ENCODE results near the gene CFDP1.

CFDP1 gene

DNA sequence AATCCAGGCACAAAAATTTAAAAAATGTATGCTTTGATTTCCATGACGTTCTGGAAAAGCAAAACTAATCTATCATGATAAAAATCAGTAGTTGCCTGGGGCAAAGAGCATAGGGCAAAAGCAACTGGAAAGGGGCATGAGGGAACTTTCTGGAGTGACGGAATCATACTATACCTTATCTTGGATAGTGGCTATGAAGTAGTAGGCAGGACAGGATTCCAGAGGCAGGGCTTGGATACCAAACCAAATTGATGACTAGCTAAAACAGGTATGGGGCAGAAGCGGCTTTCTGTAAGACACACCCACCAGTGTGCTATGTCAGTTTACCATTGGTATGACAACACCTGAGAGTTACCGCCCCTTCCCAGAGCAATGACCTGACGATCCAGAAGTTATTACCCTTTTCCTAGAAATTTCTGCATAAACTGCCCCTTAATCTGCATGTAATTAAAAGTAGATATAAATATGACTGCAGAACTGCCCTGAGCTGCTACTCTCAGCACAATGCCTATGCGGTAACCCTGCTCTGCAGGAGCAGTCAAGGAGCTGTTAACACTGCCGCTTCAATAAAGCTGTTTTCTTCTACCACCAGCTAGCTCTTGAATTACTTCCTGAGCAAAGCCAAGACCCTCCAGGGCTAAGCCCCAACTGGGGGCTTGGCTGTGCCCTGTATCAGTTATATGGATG lies 56.7 kb downstream of the CFDP1 start:
- H3K4me1 ChIP-seq (ENCODE audit: control insufficient read depth in 1 of 2, insufficient read depth in 2 of 2, low read length in 2 of 2) = peaks cover 10 to 32% of the 10 kb centered on the region in 2 donors
- no peak overlapping the region for H3K27ac ChIP-seq (ENCODE audit: low read depth, low read length)
- peaks cover 0 to 5% of the 10 kb centered on the region in 2 donors for H3K36me3 ChIP-seq (ENCODE audit: control insufficient read depth in 1 of 2, insufficient read depth in 2 of 2, low read length in 2 of 2)
- no peak overlapping the region for H3K4me3 ChIP-seq (ENCODE audit: low read depth in 1 of 2, low read length in 2 of 2)
- no peaks in the 10 kb centered on the region for H3K27me3 ChIP-seq (ENCODE audit: control insufficient read depth in 1 of 2, insufficient read depth in 2 of 2, low read length in 2 of 2)
- H3K9ac ChIP-seq (ENCODE audit: low read depth in 1 of 2, low read length in 2 of 2) = no peak overlapping the region
- H3K9me3 ChIP-seq (ENCODE audit: control insufficient read depth in 1 of 2, low read length in 2 of 2) = no peaks in the 10 kb centered on the region

DNA sequence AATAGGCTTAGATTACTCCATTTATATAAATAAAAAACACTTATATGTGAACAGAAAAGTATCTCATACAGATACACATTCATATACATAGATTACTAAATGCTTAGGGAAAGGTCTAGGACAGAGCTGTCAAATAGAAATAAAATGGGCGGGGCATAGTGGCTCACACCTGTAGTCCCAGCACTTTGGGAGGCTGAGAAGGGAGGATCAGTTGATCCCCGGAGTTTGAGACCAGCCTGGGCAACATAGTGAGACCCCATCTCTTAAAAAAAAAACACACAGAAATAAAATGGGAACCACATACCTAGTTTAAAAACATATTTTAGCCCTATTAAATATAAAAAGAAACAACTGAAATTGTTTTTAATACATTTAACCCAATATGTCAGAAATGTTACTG lies 58.9 kb downstream of the CFDP1 start:
- no peak overlapping the region for H3K27ac ChIP-seq (ENCODE audit: low read depth, low read length)
- no peaks in the 10 kb centered on the region for H3K9me3 ChIP-seq (ENCODE audit: control insufficient read depth in 1 of 2, low read length in 2 of 2)
- H3K36me3 ChIP-seq (ENCODE audit: control insufficient read depth in 1 of 2, insufficient read depth in 2 of 2, low read length in 2 of 2) = peaks cover 0 to 5% of the 10 kb centered on the region in 2 donors
- no peaks in the 10 kb centered on the region for H3K27me3 ChIP-seq (ENCODE audit: control insufficient read depth in 1 of 2, insufficient read depth in 2 of 2, low read length in 2 of 2)
- no peak overlapping the region for H3K4me3 ChIP-seq (ENCODE audit: low read depth in 1 of 2, low read length in 2 of 2)
- no peak overlapping the region for H3K9ac ChIP-seq (ENCODE audit: low read depth in 1 of 2, low read length in 2 of 2)
- H3K4me1 ChIP-seq (ENCODE audit: control insufficient read depth in 1 of 2, insufficient read depth in 2 of 2, low read length in 2 of 2) = peaks cover 0 to 22% of the 10 kb centered on the region in 2 donors

DNA sequence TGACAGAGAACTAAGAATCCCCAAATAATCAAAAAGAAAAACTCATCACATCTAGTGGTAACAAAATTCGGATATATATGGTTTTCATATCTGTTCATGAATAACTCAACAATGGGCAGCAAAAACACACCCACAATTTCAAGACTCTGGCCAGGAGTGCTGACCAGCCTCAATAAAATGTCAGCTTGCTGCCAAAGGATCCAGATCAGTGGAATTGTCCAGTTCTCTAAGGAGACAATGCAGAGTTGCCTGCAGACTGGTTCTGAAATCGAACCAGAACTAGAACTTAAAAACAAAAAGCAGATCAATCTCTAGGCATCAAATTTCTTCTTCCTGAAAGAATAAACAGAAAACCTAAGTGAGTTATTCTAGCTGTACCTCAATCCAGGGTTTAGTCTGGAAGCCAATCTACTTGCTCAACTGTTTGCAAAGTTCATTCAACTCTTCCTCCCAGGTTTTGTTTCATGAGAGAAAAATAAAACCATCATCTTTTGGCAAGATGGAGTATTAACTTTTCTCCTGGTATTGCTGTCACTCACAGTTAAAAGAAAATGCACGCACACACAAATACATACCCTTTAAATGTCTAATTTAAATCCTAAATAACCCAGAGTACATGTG lies 61.0 kb downstream of the CFDP1 start:
- Histone ChIP-seq H3K27ac (ENCODE audit: low read depth, low read length) (no peak overlapping the region), H3K4me3 (ENCODE audit: low read depth in 1 of 2, low read length in 2 of 2) (no peak overlapping the region), H3K27me3 (ENCODE audit: control insufficient read depth in 1 of 2, insufficient read depth in 2 of 2, low read length in 2 of 2) (no peaks in the 10 kb centered on the region), H3K9me3 (ENCODE audit: control insufficient read depth in 1 of 2, low read length in 2 of 2) (no peaks in the 10 kb centered on the region), H3K4me1 (ENCODE audit: control insufficient read depth in 1 of 2, insufficient read depth in 2 of 2, low read length in 2 of 2) (peaks cover 0 to 11% of the 10 kb centered on the region in 2 donors), H3K9ac (ENCODE audit: low read depth in 1 of 2, low read length in 2 of 2) (no peak overlapping the region), H3K36me3 (ENCODE audit: control insufficient read depth in 1 of 2, insufficient read depth in 2 of 2, low read length in 2 of 2) (no peaks in the 10 kb centered on the region)

DNA sequence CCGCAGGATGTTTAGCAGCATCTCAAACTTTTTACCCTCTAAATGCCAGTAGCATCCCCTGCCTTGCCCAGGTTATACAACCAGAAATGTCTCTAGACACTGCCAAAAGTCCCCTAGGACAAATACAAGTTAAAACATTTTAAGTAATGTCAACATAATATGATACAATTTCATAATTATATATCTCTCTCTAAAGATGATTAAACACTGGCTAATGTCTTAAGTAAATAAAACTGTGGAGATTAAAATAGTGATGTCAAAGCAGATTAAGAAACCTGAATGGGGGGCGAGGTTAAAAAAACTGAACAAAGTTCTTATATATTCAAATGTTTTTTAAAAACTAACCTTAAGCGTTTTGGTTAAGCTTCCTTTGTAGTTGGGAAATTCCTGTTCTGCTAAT lies 62.1 kb downstream of the CFDP1 start:
- Histone ChIP-seq H3K9me3 (ENCODE audit: control insufficient read depth in 1 of 2, low read length in 2 of 2) (no peaks in the 10 kb centered on the region), H3K27ac (ENCODE audit: low read depth, low read length) (no peak overlapping the region), H3K9ac (ENCODE audit: low read depth in 1 of 2, low read length in 2 of 2) (no peak overlapping the region), H3K27me3 (ENCODE audit: control insufficient read depth in 1 of 2, insufficient read depth in 2 of 2, low read length in 2 of 2) (no peaks in the 10 kb centered on the region), H3K4me1 (ENCODE audit: control insufficient read depth in 1 of 2, insufficient read depth in 2 of 2, low read length in 2 of 2) (no peaks in the 10 kb centered on the region), H3K36me3 (ENCODE audit: control insufficient read depth in 1 of 2, insufficient read depth in 2 of 2, low read length in 2 of 2) (no peaks in the 10 kb centered on the region), H3K4me3 (ENCODE audit: low read depth in 1 of 2, low read length in 2 of 2) (no peak overlapping the region)

DNA sequence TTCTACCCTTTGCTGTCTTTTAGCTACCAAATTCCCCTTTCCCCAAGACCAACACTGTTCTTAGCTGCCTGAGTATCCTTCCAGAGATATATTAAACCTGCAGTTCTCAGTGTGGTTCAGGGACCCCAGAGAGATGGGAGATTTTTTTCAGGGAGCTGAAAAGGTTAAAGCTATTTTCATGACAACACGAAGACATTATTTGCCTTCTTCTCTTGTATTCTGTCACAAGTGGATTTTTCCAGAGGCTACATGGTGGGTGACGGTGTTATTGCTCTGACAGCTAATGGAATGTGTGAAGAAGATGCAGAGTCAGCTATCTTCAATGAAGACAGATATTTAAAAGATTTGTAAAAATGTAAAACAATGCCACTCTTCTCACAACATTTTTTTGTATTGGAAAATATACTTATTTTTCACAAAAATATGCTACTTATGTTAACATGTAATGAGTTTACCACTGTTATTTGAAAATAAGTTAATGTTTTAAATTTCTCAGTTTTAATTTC lies 69.0 kb downstream of the CFDP1 start:
- no peak overlapping the region for H3K9ac ChIP-seq (ENCODE audit: low read depth in 1 of 2, low read length in 2 of 2)
- peaks cover 0 to 4% of the 10 kb centered on the region in 2 donors for H3K36me3 ChIP-seq (ENCODE audit: control insufficient read depth in 1 of 2, insufficient read depth in 2 of 2, low read length in 2 of 2)
- H3K27me3 ChIP-seq (ENCODE audit: control insufficient read depth in 1 of 2, insufficient read depth in 2 of 2, low read length in 2 of 2) = no peaks in the 10 kb centered on the region
- no peak overlapping the region for H3K4me3 ChIP-seq (ENCODE audit: low read depth in 1 of 2, low read length in 2 of 2)
- H3K27ac ChIP-seq (ENCODE audit: low read depth, low read length) = no peak overlapping the region
- H3K4me1 ChIP-seq (ENCODE audit: control insufficient read depth in 1 of 2, insufficient read depth in 2 of 2, low read length in 2 of 2) = no peaks in the 10 kb centered on the region
- no peaks in the 10 kb centered on the region for H3K9me3 ChIP-seq (ENCODE audit: control insufficient read depth in 1 of 2, low read length in 2 of 2)

DNA sequence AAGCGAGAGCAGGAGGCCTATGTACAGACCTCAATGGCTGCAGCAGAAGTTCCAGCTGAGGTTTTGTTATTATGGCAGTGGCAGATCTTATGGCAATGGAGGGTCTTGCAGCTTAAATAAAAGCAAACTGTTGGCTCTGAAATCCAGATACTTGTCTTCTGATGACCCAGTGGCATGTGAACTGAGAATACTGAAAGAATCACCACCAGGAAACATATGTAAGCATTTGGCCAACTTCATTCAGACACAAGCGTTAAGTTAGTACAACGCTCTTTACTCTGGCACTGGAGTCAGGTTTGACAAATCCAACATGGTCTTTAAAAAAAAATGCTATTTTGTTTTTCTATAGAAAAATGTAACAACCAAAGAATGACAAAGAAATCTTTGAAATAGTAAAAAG lies 70.5 kb downstream of the CFDP1 start:
- H3K9me3 ChIP-seq (ENCODE audit: control insufficient read depth in 1 of 2, low read length in 2 of 2) = no peaks in the 10 kb centered on the region
- H3K9ac ChIP-seq (ENCODE audit: low read depth in 1 of 2, low read length in 2 of 2) = no peak overlapping the region
- H3K27ac ChIP-seq (ENCODE audit: low read depth, low read length) = no peak overlapping the region

DNA sequence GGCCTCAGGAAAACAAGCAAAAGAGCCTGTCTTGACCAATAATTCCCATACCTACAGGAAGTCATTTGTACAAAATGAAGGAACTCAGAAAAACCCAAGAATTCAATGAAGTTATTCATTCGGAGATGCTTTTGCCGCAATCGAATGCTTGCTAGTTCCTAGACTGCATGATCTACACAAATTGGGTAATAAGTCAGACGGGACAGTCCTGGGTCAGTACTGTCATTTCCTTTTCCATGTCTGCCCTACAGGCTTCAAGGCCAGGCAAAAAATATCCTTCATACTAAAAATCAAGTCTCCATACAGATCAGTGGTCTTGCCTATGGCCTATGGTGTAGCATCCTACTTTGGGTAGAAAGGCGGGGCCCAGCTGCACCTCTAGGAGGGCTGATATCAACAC lies 71.4 kb downstream of the CFDP1 start:
- H3K9ac ChIP-seq (ENCODE audit: low read depth in 1 of 2, low read length in 2 of 2) = no peak overlapping the region
- H3K4me1 ChIP-seq (ENCODE audit: control insufficient read depth in 1 of 2, insufficient read depth in 2 of 2, low read length in 2 of 2) = no peaks in the 10 kb centered on the region
- no peaks in the 10 kb centered on the region for H3K9me3 ChIP-seq (ENCODE audit: control insufficient read depth in 1 of 2, low read length in 2 of 2)
- H3K27ac ChIP-seq (ENCODE audit: low read depth, low read length) = no peak overlapping the region
- H3K4me3 ChIP-seq (ENCODE audit: low read depth in 1 of 2, low read length in 2 of 2) = no peak overlapping the region
- H3K36me3 ChIP-seq (ENCODE audit: control insufficient read depth in 1 of 2, insufficient read depth in 2 of 2, low read length in 2 of 2) = peaks cover 0 to 4% of the 10 kb centered on the region in 2 donors
- no peaks in the 10 kb centered on the region for H3K27me3 ChIP-seq (ENCODE audit: control insufficient read depth in 1 of 2, insufficient read depth in 2 of 2, low read length in 2 of 2)

More for the DNA sequence above, 70.5 kb downstream of the CFDP1 start:
- Histone ChIP-seq H3K36me3 (ENCODE audit: control insufficient read depth in 1 of 2, insufficient read depth in 2 of 2, low read length in 2 of 2) (peaks cover 0 to 4% of the 10 kb centered on the region in 2 donors), H3K4me3 (ENCODE audit: low read depth in 1 of 2, low read length in 2 of 2) (no peak overlapping the region), H3K4me1 (ENCODE audit: control insufficient read depth in 1 of 2, insufficient read depth in 2 of 2, low read length in 2 of 2) (no peaks in the 10 kb centered on the region), H3K27me3 (ENCODE audit: control insufficient read depth in 1 of 2, insufficient read depth in 2 of 2, low read length in 2 of 2) (no peaks in the 10 kb centered on the region)

DNA sequence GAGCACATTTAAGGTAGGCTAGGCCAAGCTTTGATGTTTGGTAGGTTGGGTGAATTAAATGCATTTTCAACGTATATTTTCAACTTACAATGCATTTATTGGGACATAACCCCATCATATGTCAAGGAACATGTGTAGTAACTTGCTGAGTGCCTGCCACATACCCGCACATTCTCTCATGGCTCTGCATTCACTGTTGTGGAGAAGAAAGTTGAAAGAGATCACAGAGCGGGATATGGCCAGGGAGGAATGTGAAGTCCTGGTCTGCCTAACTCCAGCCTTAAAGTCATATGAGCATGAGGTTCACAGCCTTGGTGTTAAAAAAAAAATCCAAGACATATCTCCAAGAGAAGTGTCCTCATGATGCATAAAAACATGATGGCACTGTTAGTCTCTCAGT lies 79.1 kb downstream of the CFDP1 start:
- H3K9ac ChIP-seq (ENCODE audit: low read depth in 1 of 2, low read length in 2 of 2) = no peak overlapping the region
- no peak overlapping the region for H3K4me3 ChIP-seq (ENCODE audit: low read depth in 1 of 2, low read length in 2 of 2)
- no peaks in the 10 kb centered on the region for H3K27me3 ChIP-seq (ENCODE audit: control insufficient read depth in 1 of 2, insufficient read depth in 2 of 2, low read length in 2 of 2)
- H3K4me1 ChIP-seq (ENCODE audit: control insufficient read depth in 1 of 2, insufficient read depth in 2 of 2, low read length in 2 of 2) = no peaks in the 10 kb centered on the region
- H3K36me3 ChIP-seq (ENCODE audit: control insufficient read depth in 1 of 2, insufficient read depth in 2 of 2, low read length in 2 of 2) = no peaks in the 10 kb centered on the region
- H3K27ac ChIP-seq (ENCODE audit: low read depth, low read length) = no peak overlapping the region
- no peaks in the 10 kb centered on the region for H3K9me3 ChIP-seq (ENCODE audit: control insufficient read depth in 1 of 2, low read length in 2 of 2)

DNA sequence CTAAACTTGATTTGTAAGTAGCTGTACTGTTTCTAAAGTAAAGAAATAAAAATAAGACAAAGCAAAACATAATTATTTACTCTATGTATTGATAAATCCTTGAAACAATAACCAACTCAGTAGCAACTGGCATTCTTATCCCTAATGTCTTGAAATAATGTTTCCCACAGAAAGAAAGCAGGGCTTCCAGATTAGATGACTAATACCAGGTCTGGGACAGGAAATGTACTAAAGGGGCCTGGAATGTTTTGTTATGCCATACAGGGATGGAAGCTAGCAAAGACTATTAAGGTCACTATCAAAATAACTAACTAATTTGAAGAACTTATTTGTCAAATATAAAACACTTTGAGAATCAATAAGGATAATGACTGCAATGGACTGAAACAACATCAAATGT lies 82.1 kb downstream of the CFDP1 start:
- Histone ChIP-seq H3K4me3 (ENCODE audit: low read depth in 1 of 2, low read length in 2 of 2) (no peak overlapping the region), H3K27ac (ENCODE audit: low read depth, low read length) (no peak overlapping the region), H3K36me3 (ENCODE audit: control insufficient read depth in 1 of 2, insufficient read depth in 2 of 2, low read length in 2 of 2) (no peaks in the 10 kb centered on the region)

DNA sequence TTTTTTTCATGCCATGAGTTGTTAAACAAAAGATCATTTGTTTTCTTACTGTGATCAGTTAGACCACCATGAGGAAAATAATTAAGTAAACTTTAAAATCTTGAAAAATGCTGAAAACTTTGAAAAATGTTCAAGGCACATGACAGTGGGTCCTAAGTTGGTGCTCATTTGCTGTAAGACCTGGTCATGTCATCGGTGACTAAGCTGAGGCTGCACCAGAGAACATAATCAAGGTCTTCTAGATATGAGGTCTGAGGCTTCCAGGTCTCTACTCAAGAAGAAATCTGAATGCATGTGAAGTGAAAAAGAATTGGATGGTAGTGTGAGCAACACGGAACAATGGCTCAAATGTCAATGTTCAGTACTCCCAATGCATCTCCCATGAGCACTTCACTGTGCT lies 87.6 kb downstream of the CFDP1 start:
- Histone ChIP-seq H3K27me3 (ENCODE audit: control insufficient read depth in 1 of 2, insufficient read depth in 2 of 2, low read length in 2 of 2) (no peaks in the 10 kb centered on the region), H3K4me3 (ENCODE audit: low read depth in 1 of 2, low read length in 2 of 2) (no peak overlapping the region)

More for the DNA sequence above, 82.1 kb downstream of the CFDP1 start:
- H3K9ac ChIP-seq (ENCODE audit: low read depth in 1 of 2, low read length in 2 of 2) = no peak overlapping the region
- H3K27me3 ChIP-seq (ENCODE audit: control insufficient read depth in 1 of 2, insufficient read depth in 2 of 2, low read length in 2 of 2) = no peaks in the 10 kb centered on the region
- H3K9me3 ChIP-seq (ENCODE audit: control insufficient read depth in 1 of 2, low read length in 2 of 2) = no peaks in the 10 kb centered on the region
- no peaks in the 10 kb centered on the region for H3K4me1 ChIP-seq (ENCODE audit: control insufficient read depth in 1 of 2, insufficient read depth in 2 of 2, low read length in 2 of 2)

More for the DNA sequence above, 87.6 kb downstream of the CFDP1 start:
- Histone ChIP-seq H3K9ac (ENCODE audit: low read depth in 1 of 2, low read length in 2 of 2) (no peak overlapping the region), H3K9me3 (ENCODE audit: control insufficient read depth in 1 of 2, low read length in 2 of 2) (no peaks in the 10 kb centered on the region), H3K27ac (ENCODE audit: low read depth, low read length) (no peak overlapping the region), H3K4me1 (ENCODE audit: control insufficient read depth in 1 of 2, insufficient read depth in 2 of 2, low read length in 2 of 2) (peaks cover 13 to 15% of the 10 kb centered on the region in 2 donors), H3K36me3 (ENCODE audit: control insufficient read depth in 1 of 2, insufficient read depth in 2 of 2, low read length in 2 of 2) (peaks cover 0 to 5% of the 10 kb centered on the region in 2 donors)

All from duodenal mucosa (tissue), 2 donors.